Thyroid gland (tissue), 4 donors: ENCODE data around the gene PLN. TPM values are rescaled to one million over a fixed set of nuclear protein-coding genes. Genes with fewer than 3 reads are reported as not detected.

Experiments
- DNase-seq, 2 donors: peaks; one replicate each; pipeline ENCODE4 v3.0.0-alpha.2; 2019
- H3K27ac ChIP-seq, 3 donors: fragments of 200-600 bp; sonication (generic); 1 replicate in 2 of 3; 2 replicates in 1 of 3; pipeline ENCODE4 v1.5.1; 2016 to 2019; ENCODE audit warnings: mild to moderate bottlenecking in 1 of 3, moderate library complexity in 1 of 3
- H3K27me3 ChIP-seq: fragments of 200-600 bp; sonication (generic); one replicate; pipeline ENCODE4 v1.5.1; 2019
- H3K36me3 ChIP-seq, 2 donors: fragments of 200-600 bp; sonication (generic); one replicate each; pipeline ENCODE4 v1.5.1; 2016 to 2019
- H3K4me1 ChIP-seq, 2 donors: fragments of 200-600 bp; sonication (generic); one replicate each; pipeline ENCODE4 v1.5.1; 2017 to 2019
- H3K4me3 ChIP-seq, 3 donors: fragments of 200-600 bp; sonication (generic); replicated peaks in 1 of 3; 1 replicate in 2 of 3; 2 replicates in 1 of 3; pipeline ENCODE4 v1.5.1; 2016; ENCODE audit warnings: mild to moderate bottlenecking in 1 of 3
- H3K9me3 ChIP-seq: fragments of 200-600 bp; sonication (generic); one replicate; pipeline ENCODE4 v1.5.1; 2017
- CTCF ChIP-seq, 6 experiments: fragments of 200-600 bp in 3 of 6; fragments of 450-650 bp in 3 of 6; sonication (generic) in 3 of 6; IDR thresholded peaks; one replicate each; pipeline ENCODE4 v1.5.1; 2016 to 2019; ENCODE audit warnings: antibody characterized with exemption in 6 of 6, mild to moderate bottlenecking in 2 of 6, inconsistent platforms in 1 of 6, moderate library complexity in 1 of 6
- POLR2A ChIP-seq, 2 donors: fragments of 450-650 bp; IDR thresholded peaks; one replicate each; pipeline ENCODE4 v1.6.1; 2017; ENCODE audit warnings: antibody characterized with exemption in 2 of 2, mild to moderate bottlenecking in 2 of 2, moderate library complexity in 1 of 2
- WGBS, 2 donors: methylation state at CpG; one replicate each; pipeline ENCODE4 v1.1.5; 2017; 5-methylcytosine and 5-hydroxymethylcytosine counted together
- intact Hi-C: fragments of 100-400 bp; cut with DNase I; formaldehyde crosslinking; loops from one replicate; pipeline ENCODE4 v1.15.1; 2023
- total RNA-seq, 4 donors: library from RNA; depleted of rRNA; stranded (reverse); fragments of >200 nt; gene quantifications; one replicate each; pipeline ENCODE4 v1.2.3, GENCODE V29; 2016

PLN gene
- total RNA-seq, 4 donors from 2014 or later, result 5.7 to 21.8 (median 10.5) TPM

DNA sequence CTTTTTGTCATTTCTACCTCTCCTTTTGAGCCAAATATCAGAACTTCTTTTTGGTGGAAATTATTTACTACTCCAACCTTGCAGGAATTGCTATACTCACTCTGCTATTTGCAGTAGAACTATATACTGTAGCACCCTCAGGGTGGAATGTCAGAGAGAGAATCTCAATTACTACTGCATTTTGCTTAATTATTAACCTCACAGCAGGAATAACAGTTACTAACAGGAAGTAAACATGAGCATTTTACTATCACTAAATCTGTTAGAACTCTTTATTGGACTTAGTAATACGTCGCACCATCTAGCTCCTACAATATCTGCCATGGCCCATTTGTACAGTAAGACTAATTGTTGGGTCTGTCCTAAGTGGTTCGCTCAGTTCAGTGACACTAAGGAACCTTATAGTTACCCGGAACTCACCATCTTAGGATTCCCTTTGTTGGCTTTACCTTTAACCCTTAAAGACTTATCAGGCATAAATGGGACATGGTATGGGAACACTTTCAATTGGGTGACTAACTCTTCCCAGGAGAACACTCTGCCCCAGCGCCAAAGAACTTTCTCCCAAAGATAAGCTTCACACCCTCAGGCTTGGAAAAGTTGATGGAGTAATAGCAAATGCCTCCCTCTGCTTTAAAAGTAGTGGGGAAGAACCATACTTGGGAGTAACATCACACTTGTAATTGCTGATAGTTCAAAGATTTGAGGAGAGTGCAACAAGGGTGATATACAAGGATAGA lies 38.8 kb downstream of the PLN start:
- 95 to 96% methylated on average over 5 of the region's 5 CpGs for WGBS, 2 donors
- H3K4me1 ChIP-seq, result no peaks in the 10 kb centered on the region
- DNase-seq, result no peak
- no peaks in the 10 kb centered on the region for H3K36me3 ChIP-seq
- TF ChIP-seq POLR2A (IDR thresholded peaks at IDR 0.05) (no peak), CTCF (IDR thresholded peaks at IDR 0.05) (no peak)
- no peaks in the 10 kb centered on the region for H3K27me3 ChIP-seq
- no peak overlapping the region for H3K4me3 ChIP-seq
- intact Hi-C loops, result no loop called here
- H3K27ac ChIP-seq, result no peak overlapping the region
- no peaks in the 10 kb centered on the region for H3K9me3 ChIP-seq

DNA sequence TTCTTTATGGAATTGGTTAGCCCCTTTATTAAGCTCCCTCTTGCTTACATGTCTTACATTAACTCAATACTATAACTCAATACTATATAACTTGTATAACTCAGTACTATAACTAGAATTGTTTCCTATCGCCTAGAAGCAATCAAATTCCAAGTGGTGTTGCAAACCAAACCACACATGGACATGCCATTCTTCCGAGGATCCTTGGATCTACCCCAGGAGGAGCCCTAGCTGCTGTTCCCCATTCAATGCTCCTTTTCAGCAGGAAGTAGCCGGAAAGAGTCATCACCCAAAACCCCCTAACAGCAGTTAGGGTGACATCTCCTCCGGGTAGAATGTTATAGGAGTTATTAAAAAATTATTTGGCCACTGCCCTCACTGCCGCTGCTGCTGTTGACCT lies 40.5 kb downstream of the PLN start:
- H3K27ac ChIP-seq, result no peak overlapping the region
- H3K4me3 ChIP-seq, result no peak overlapping the region
- 95 to 98% methylated on average over 5 of the region's 5 CpGs for WGBS, 2 donors
- intact Hi-C loops, result no loop called here
- H3K27me3 ChIP-seq, result no peaks in the 10 kb centered on the region
- no peak for DNase-seq
- H3K9me3 ChIP-seq, result no peaks in the 10 kb centered on the region
- H3K4me1 ChIP-seq, result no peaks in the 10 kb centered on the region
- TF ChIP-seq POLR2A (IDR thresholded peaks at IDR 0.05) (no peak), CTCF (IDR thresholded peaks at IDR 0.05) (no peak)
- H3K36me3 ChIP-seq, result no peaks in the 10 kb centered on the region

DNA sequence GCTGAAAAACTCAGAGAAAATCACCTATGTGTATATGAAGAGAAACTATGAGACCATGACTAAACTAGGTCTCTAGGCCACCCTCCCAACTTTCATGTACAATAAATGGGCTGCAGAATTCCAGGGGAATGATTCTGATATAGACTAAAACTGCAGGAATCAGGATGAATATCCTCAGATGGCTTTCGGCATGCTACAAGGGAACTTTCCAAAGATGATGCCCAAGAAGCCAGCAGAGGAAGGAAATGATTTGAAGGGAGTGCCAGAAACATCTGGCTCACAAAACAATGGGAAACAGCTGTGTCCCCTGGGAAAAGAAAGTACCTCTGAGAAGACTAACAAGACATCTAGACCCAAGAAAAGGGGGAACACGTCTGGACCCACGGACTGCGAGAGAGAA lies 41.1 kb downstream of the PLN start:
- Histone ChIP-seq H3K4me3 (no peak overlapping the region), H3K27me3 (no peaks in the 10 kb centered on the region), H3K4me1 (no peaks in the 10 kb centered on the region), H3K9me3 (no peaks in the 10 kb centered on the region), H3K36me3 (no peaks in the 10 kb centered on the region), H3K27ac (no peak overlapping the region)
- DNase-seq, result no peak
- intact Hi-C loops, result no loop called here
- TF ChIP-seq POLR2A (IDR thresholded peaks at IDR 0.05), result no peak
- TF ChIP-seq CTCF (IDR thresholded peaks at IDR 0.05), result no peak
- 70 to 77% methylated on average over 4 of the region's 4 CpGs for WGBS, 2 donors

GRCh38 chr6:118589649-118590365 lies 41.7 kb downstream of the PLN start:
- H3K36me3 ChIP-seq, result no peaks in the 10 kb centered on the region
- 67 to 69% methylated on average over 6 of the region's 6 CpGs for whole genome bisulfite sequencing, 2 donors
- intact Hi-C loops, result no loop called here
- no peak overlapping the region for H3K4me3 ChIP-seq
- TF ChIP-seq CTCF (IDR thresholded peaks at IDR 0.05) (no peak), POLR2A (IDR thresholded peaks at IDR 0.05) (no peak)
- no peak overlapping the region for H3K27ac ChIP-seq
- no peak for DNase-seq
- H3K27me3 ChIP-seq, result no peaks in the 10 kb centered on the region
- no peaks in the 10 kb centered on the region for H3K4me1 ChIP-seq
- H3K9me3 ChIP-seq, result no peaks in the 10 kb centered on the region

DNA sequence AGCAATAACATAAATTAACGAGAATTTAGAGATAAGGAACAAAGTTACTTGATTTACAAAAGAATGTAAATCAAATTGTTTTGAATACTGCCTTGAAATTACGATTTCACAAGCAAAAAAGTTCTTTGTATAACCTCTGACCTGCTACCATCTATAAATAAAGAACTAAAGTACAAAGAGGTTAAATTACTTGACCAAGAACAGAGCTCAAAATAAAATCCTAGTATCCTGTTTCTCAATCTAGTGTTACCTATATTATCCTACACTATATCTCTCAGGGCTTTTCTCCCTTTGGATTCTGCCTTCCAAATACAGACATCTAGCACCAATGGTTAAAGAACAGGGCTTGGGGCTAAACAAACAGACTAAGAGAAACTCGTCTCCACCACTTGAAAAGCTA lies 43.8 kb downstream of the PLN start:
- H3K27ac ChIP-seq, result no peak overlapping the region
- intact Hi-C loops, result no loop called here
- DNase-seq, result no peak
- no peaks in the 10 kb centered on the region for H3K27me3 ChIP-seq
- no peaks in the 10 kb centered on the region for H3K4me1 ChIP-seq
- 77 to 78% methylated on average over 3 of the region's 3 CpGs for WGBS, 2 donors
- TF ChIP-seq CTCF (IDR thresholded peaks at IDR 0.05), result no peak
- no peak for TF ChIP-seq POLR2A (IDR thresholded peaks at IDR 0.05)
- H3K4me3 ChIP-seq, result no peak overlapping the region
- no peaks in the 10 kb centered on the region for H3K36me3 ChIP-seq
- H3K9me3 ChIP-seq, result no peaks in the 10 kb centered on the region
